K562 (cell line): ENCODE measurements around the gene MARS1. TPM values are rescaled to one million over a fixed set of nuclear protein-coding genes. Genes with fewer than 3 reads are reported as not detected.

Source experiments
- ELF4 ChIP-seq: fragments of 450-650 bp; formaldehyde crosslinking; IDR thresholded peaks from 2 replicates; pipeline ENCODE4 v1.4.0; 2022; ENCODE audit warnings: missing genetic modification characterization
- LARP7 ChIP-seq: fragments of 450-650 bp; IDR thresholded peaks from 2 replicates; pipeline ENCODE4 v1.6.1; 2016
- NFATC3 ChIP-seq: fragments of 450-650 bp; IDR thresholded peaks from 2 replicates; pipeline ENCODE4 v1.6.1; 2017; ENCODE audit warnings: mild to moderate bottlenecking
- OTX1 ChIP-seq: fragments of 450-650 bp; formaldehyde crosslinking; IDR thresholded peaks from 2 replicates; pipeline ENCODE4 v1.4.0; 2022; ENCODE audit warnings: mild to moderate bottlenecking
- SETDB1 ChIP-seq: IDR thresholded peaks from one replicate; pipeline ENCODE4 v1.6.1; 2012; ENCODE audit warnings: low read length, control low read depth, inconsistent platforms
- ZNF253 ChIP-seq: fragments of 250-450 bp; sonication (Bioruptor Pico); conservative IDR thresholded peaks from 2 replicates; pipeline ENCODE4 v1.6.1; 2021; ENCODE audit warnings: mild to moderate bottlenecking
- ZNF408 ChIP-seq: fragments of 250-450 bp; sonication (Bioruptor Pico); IDR thresholded peaks from 2 replicates; pipeline ENCODE4 v1.4.0; 2020; ENCODE audit warnings: low read depth, mild to moderate bottlenecking, moderate library complexity
- polyA plus RNA-seq, 8 experiments: library from polyadenylated mRNA; depleted of rRNA in 4 of 8; stranded (reverse) in 5 of 8; unstranded in 3 of 8; fragments of >200 nt; fragmentation: Nextera tagmentation in 2 of 8; fragmentation: Illumina TruSeq in 1 of 8; extraction: Ambion mirVana in 2 of 8; extraction: Trizol in 1 of 8; gene quantifications; 2 replicates each; pipeline versions ENCODE4 v1.2.1 to v1.2.3, GENCODE V29; 2011 to 2014; ENCODE audit warnings: inconsistent platforms in 1 of 8, missing spikeins in 1 of 8
- total RNA-seq, 7 experiments: library from RNA; depleted of rRNA in 6 of 7; stranded (reverse); fragments of >200 nt in 6 of 7; fragmentation: Illumina TruSeq in 2 of 7; extraction: Trizol in 2 of 7; gene quantifications; 2 replicates each; pipeline versions ENCODE4 v1.2.1 to v1.2.3, GENCODE V29; 2011 to 2021; ENCODE audit warnings: low replicate concordance in 1 of 7
- TF ChIP-seq, protein P1 (sequence below), 2 experiments: fragments of 450-650 bp in 1 of 2; sonication (generic) in 1 of 2; formaldehyde crosslinking in 1 of 2; IDR thresholded peaks; 2 replicates each; pipeline versions ENCODE4 v1.7.1 to v1.9.0; 2016 to 2022; ENCODE audit warnings: inconsistent platforms in 1 of 2, mild to moderate bottlenecking in 1 of 2, missing genetic modification reagents in 1 of 2
- TF ChIP-seq, protein P2 (sequence below): fragments of 450-650 bp; IDR thresholded peaks from 2 replicates; pipeline ENCODE4 v1.7.1; 2018; ENCODE audit warnings: mild to moderate bottlenecking, low read depth; ENCODE audit not compliant: partially characterized antibody
- TF ChIP-seq, protein P3 (sequence below): fragments of 250-450 bp; sonication (Bioruptor Pico); IDR thresholded peaks from 2 replicates; pipeline ENCODE4 v1.5.0; 2021
- TF ChIP-seq, protein P4 (sequence below): fragments of 250-450 bp; sonication (Bioruptor Pico); IDR thresholded peaks from 2 replicates; pipeline ENCODE4 v1.5.0; 2021; ENCODE audit warnings: mild to moderate bottlenecking, moderate library complexity

The MARS1 gene
- total and polyA plus RNA-seq, 9 of the 15 experiments (the other 6 are each of a cell fraction or from before 2014, with no cell fraction given), result 117 to 382 (median 220) TPM

DNA sequence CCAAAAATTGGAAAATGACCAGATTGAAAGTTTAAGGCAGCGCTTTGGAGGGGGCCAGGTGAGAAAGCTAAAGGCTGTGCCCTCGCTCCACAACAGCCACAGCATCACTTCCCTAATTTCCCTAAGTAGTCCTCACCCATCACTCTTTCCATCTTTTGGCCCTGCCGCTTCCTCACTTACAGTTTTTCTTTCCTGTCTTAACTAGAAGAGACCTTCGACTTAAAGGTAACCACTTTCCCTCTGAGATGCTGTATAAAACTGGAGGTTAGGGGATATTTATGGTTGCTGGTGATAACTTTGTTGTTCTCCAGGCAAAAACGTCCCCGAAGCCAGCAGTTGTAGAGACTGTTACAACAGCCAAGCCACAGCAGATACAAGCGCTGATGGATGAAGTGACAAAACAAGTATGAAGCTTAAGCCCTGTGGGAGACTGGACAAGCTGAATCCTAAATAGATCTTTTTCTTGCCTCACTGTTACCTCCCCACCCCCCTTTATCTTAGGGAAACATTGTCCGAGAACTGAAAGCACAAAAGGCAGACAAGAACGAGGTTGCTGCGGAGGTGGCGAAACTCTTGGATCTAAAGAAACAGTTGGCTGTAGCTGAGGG, 28.2 kb downstream of the MARS1 start (continued):
- TF ChIP-seq, protein P1, sequence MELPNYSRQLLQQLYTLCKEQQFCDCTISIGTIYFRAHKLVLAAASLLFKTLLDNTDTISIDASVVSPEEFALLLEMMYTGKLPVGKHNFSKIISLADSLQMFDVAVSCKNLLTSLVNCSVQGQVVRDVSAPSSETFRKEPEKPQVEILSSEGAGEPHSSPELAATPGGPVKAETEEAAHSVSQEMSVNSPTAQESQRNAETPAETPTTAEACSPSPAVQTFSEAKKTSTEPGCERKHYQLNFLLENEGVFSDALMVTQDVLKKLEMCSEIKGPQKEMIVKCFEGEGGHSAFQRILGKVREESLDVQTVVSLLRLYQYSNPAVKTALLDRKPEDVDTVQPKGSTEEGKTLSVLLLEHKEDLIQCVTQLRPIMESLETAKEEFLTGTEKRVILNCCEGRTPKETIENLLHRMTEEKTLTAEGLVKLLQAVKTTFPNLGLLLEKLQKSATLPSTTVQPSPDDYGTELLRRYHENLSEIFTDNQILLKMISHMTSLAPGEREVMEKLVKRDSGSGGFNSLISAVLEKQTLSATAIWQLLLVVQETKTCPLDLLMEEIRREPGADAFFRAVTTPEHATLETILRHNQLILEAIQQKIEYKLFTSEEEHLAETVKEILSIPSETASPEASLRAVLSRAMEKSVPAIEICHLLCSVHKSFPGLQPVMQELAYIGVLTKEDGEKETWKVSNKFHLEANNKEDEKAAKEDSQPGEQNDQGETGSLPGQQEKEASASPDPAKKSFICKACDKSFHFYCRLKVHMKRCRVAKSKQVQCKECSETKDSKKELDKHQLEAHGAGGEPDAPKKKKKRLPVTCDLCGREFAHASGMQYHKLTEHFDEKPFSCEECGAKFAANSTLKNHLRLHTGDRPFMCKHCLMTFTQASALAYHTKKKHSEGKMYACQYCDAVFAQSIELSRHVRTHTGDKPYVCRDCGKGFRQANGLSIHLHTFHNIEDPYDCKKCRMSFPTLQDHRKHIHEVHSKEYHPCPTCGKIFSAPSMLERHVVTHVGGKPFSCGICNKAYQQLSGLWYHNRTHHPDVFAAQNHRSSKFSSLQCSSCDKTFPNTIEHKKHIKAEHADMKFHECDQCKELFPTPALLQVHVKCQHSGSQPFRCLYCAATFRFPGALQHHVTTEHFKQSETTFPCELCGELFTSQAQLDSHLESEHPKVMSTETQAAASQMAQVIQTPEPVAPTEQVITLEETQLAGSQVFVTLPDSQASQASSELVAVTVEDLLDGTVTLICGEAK (IDR thresholded peaks at IDR 0.05), result peak; percentile 63
- TF ChIP-seq, protein P1 (CRISPR knock-in tag; IDR thresholded peaks at IDR 0.05), result no peak
- no peak for TF ChIP-seq SETDB1
- TF ChIP-seq, protein P2, sequence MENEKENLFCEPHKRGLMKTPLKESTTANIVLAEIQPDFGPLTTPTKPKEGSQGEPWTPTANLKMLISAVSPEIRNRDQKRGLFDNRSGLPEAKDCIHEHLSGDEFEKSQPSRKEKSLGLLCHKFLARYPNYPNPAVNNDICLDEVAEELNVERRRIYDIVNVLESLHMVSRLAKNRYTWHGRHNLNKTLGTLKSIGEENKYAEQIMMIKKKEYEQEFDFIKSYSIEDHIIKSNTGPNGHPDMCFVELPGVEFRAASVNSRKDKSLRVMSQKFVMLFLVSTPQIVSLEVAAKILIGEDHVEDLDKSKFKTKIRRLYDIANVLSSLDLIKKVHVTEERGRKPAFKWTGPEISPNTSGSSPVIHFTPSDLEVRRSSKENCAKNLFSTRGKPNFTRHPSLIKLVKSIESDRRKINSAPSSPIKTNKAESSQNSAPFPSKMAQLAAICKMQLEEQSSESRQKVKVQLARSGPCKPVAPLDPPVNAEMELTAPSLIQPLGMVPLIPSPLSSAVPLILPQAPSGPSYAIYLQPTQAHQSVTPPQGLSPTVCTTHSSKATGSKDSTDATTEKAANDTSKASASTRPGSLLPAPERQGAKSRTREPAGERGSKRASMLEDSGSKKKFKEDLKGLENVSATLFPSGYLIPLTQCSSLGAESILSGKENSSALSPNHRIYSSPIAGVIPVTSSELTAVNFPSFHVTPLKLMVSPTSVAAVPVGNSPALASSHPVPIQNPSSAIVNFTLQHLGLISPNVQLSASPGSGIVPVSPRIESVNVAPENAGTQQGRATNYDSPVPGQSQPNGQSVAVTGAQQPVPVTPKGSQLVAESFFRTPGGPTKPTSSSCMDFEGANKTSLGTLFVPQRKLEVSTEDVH, result peak; percentile 79
- TF ChIP-seq NFATC3, result peak; percentile 90
- TF ChIP-seq, protein P3, sequence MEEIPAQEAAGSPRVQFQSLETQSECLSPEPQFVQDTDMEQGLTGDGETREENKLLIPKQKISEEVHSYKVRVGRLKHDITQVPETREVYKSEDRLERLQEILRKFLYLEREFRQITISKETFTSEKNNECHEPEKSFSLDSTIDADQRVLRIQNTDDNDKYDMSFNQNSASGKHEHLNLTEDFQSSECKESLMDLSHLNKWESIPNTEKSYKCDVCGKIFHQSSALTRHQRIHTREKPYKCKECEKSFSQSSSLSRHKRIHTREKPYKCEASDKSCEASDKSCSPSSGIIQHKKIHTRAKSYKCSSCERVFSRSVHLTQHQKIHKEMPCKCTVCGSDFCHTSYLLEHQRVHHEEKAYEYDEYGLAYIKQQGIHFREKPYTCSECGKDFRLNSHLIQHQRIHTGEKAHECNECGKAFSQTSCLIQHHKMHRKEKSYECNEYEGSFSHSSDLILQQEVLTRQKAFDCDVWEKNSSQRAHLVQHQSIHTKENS (CRISPR knock-in tag), result peak; percentile 89
- no peak for TF ChIP-seq ZNF408 (CRISPR knock-in tag)
- TF ChIP-seq OTX1 (CRISPR knock-in tag), result peak; percentile 88
- 0 out of 2 replicates have a peak, but pooled peaks have one; percentile 41 for TF ChIP-seq ZNF253
- no peak for TF ChIP-seq LARP7
- TF ChIP-seq ELF4 (CRISPR knock-in tag), result peak; percentile 86
- TF ChIP-seq, protein P4, sequence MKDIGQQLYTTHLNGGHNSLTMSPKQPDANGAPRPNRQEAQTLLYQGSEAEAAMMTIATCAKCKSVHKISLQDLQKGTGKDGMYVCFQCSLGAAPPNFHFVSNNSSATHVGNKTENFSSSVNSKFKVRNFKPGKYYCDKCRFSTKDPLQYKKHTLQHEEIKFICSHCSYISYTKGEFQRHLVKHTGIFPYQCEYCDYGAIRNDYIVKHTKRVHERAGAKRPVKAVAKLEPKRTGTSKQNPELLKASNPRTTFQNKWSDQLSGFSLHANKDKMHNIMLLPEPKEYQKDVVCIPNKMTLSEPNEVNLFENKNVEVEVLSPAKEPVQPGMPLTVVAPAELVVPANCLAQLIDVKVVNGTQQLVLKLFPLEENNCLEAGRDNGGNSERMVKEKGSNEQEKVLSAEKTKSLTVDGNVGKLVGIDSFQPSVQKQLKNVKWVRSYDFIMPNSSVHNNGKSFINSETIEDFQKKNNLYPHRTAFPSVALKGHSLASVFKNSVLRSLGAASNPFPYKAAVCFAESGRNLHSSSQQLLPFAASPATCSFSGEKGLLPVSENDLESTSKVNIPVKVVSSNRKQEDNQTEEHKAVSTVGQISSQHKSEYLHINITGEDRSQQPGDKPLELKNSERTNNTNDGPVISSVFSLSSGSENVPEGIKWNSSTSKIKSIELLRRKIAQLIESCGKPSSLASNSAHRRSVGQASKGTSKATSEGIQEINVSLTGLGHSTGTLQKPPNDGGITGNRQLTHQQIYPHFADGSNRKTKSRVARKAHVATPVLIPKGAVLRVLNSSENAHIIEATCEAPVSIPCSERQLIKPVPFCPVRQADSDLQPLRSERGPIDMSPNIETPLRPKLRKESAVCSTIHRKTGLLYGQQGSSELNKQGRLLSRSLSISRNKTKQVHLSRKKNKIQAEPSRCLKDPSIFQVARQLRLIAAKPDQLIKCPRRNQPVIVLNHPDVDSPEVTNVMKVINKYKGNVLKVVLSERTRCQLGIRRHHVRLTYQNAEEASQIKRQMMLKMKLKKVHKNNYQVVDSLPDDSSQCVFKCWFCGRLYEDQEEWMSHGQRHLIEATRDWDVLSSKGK (CRISPR knock-in tag), result peak; percentile 19; the same call in 1 of the 2 replicates
